Mucosa of stomach (tissue), 1 donor: ENCODE data around the gene EARS2.

Experiments
- H3K27me3 ChIP-seq: one replicate; pipeline ENCODE4 v1.7.0; 2013; ENCODE audit warnings: mild to moderate bottlenecking, low read length; ENCODE audit not compliant: control insufficient read depth, insufficient read depth
- H3K36me3 ChIP-seq: one replicate; pipeline ENCODE4 v1.7.0; 2013; ENCODE audit warnings: low read length; ENCODE audit not compliant: control insufficient read depth, insufficient read depth
- H3K4me1 ChIP-seq: one replicate; pipeline ENCODE4 v1.7.0; 2013; ENCODE audit warnings: mild to moderate bottlenecking, low read length; ENCODE audit not compliant: control insufficient read depth, insufficient read depth
- H3K4me3 ChIP-seq: one replicate; pipeline ENCODE4 v1.7.0; 2013; ENCODE audit warnings: low read length
- H3K9ac ChIP-seq: one replicate; pipeline ENCODE4 v1.7.0; 2013; ENCODE audit warnings: mild to moderate bottlenecking, low read length, moderate library complexity
- H3K9me3 ChIP-seq: one replicate; pipeline ENCODE4 v1.7.0; 2013; ENCODE audit warnings: mild to moderate bottlenecking, low read length, moderate library complexity; ENCODE audit not compliant: control insufficient read depth
- donor health status: Pancreatic carcinoma.

Gene EARS2

GRCh38 chr16:23482778-23483177 lies 74.4 kb downstream of the EARS2 start:
- no peak overlapping the region for H3K4me3 ChIP-seq
- H3K36me3 ChIP-seq = peaks cover 41% of the 10 kb centered on the region

GRCh38 chr16:23480257-23480656 lies 76.9 kb downstream of the EARS2 start:
- Histone ChIP-seq H3K36me3 (peaks cover 32% of the 10 kb centered on the region), H3K9me3 (no peaks in the 10 kb centered on the region), H3K27me3 (no peaks in the 10 kb centered on the region), H3K4me1 (no peaks in the 10 kb centered on the region), H3K9ac (no peak overlapping the region), H3K4me3 (no peak overlapping the region)

More at GRCh38 chr16:23482778-23483177, 74.4 kb downstream of the EARS2 start:
- no peaks in the 10 kb centered on the region for H3K27me3 ChIP-seq
- H3K9ac ChIP-seq = no peak overlapping the region
- no peaks in the 10 kb centered on the region for H3K9me3 ChIP-seq
- no peaks in the 10 kb centered on the region for H3K4me1 ChIP-seq

- Histone ChIP-seq H3K9me3 (no peaks in the 10 kb centered on the region), H3K4me3 (no peak overlapping the region), H3K4me1 (no peaks in the 10 kb centered on the region), H3K36me3 (peaks cover 32% of the 10 kb centered on the region), H3K27me3 (no peaks in the 10 kb centered on the region), H3K9ac (no peak overlapping the region)
Observed at GRCh38 chr16:23479138-23479537, 78.0 kb downstream of the EARS2 start.

- Histone ChIP-seq H3K4me1 (no peaks in the 10 kb centered on the region), H3K36me3 (peaks cover 32% of the 10 kb centered on the region), H3K4me3 (no peak overlapping the region), H3K9ac (no peak overlapping the region), H3K27me3 (no peaks in the 10 kb centered on the region), H3K9me3 (no peaks in the 10 kb centered on the region)
Observed at GRCh38 chr16:23478566-23478965, 78.6 kb downstream of the EARS2 start.

GRCh38 chr16:23476289-23476688 lies 80.9 kb downstream of the EARS2 start:
- Histone ChIP-seq H3K9me3 (no peaks in the 10 kb centered on the region), H3K9ac (no peak overlapping the region), H3K4me1 (no peaks in the 10 kb centered on the region), H3K36me3 (peaks cover 21% of the 10 kb centered on the region), H3K27me3 (no peaks in the 10 kb centered on the region), H3K4me3 (no peak overlapping the region)
